SH-SY5Y (cell line): Measurements from ENCODE around the gene LGR5.

Source experiments
- GATA2 ChIP-seq: IDR thresholded peaks from 2 replicates; pipeline ENCODE4 v1.6.1; 2011; ENCODE audit warnings: mild to moderate bottlenecking, low read depth, low read length
- GATA3 ChIP-seq: IDR thresholded peaks from 2 replicates; pipeline ENCODE4 v1.6.1; 2011; ENCODE audit warnings: low read depth, mild to moderate bottlenecking, low read length, moderate library complexity

GRCh38 chr12:71445071-71445470 lies 5.5 kb downstream of the LGR5 start:
- TF ChIP-seq GATA2 (no peak), GATA3 (no peak)
